ENCODE measurements around the gene SMIM35.
"Not testable (repeated sequence)": the region's sequence is repeated elsewhere in the genome, so short reads cannot be mapped to it uniquely, and the experiment has no call there.

Gene SMIM35

GRCh38 chr11:118042141-118042540 lies 44.6 kb downstream of the SMIM35 start:
- no peak for DNase-seq (ENCODE audit: low read depth, low spot score)

- DNase-seq (ENCODE audit: low read depth, low spot score), result no peak
Measured at GRCh38 chr11:118033443-118033842, 53.3 kb downstream of the SMIM35 start.

DNA sequence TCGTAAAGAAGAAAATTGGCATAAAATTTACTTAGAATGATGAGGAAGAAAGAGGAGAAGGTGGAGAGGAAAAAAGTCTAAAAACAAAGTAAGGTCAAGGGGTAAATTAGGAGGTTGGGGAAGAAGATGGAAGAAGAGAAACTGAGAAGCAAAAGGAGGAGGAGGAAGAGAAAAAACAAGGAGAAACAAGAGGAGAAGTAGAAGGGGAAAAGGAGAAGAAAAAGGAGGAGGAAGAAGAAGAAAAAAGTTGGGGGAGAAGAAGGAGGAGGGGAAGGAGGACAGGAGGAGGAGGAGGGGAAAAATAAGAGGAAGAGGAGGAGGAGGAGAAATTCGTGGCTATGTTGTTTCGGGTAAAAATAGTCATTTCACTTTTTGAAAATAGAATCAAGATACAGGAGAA lies 58.1 kb downstream of the SMIM35 start:
- no peak for DNase-seq (ENCODE audit: low read depth, low spot score)

DNA sequence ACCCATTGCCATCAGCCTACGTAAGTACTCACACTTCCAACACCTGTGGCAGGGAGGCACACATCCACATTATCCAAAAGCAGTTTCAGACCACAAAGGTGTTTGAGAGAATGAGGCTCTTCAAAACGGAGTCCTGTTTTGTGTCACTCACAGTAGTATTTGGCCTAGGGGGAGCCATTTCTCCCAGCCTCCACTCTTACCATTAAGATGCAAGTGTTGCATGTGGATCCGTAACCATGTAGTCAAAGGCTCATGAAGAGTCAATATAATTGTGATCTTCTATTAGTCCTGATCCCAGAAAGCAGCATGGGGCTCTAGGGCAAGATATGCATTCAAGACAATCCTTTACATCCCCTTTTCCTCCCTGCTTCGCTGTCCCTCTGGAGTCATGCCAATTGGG lies 59.1 kb downstream of the SMIM35 start:
- no peak for DNase-seq (ENCODE audit: low read depth, low spot score)

DNA sequence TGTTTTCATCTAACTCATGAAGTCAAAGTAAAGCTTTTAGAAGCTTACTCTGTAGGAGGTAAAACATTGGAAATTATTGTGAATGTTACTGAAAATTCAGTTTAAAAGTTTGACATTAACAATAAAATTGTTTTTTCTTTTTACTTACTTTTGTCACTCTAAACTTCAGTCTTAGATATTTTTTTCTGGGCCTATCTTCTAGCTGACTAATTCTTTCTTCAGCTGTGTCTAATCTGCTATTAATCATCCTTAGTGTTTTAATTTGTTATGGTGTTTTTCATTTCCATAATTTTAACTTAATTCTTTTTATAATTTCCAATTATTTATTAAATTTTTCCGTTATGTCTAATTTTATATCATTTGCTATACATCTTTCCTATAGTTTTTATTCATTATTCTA lies 65.6 kb downstream of the SMIM35 start:
- DNase-seq (ENCODE audit: low read depth, low spot score), result no peak

DNA sequence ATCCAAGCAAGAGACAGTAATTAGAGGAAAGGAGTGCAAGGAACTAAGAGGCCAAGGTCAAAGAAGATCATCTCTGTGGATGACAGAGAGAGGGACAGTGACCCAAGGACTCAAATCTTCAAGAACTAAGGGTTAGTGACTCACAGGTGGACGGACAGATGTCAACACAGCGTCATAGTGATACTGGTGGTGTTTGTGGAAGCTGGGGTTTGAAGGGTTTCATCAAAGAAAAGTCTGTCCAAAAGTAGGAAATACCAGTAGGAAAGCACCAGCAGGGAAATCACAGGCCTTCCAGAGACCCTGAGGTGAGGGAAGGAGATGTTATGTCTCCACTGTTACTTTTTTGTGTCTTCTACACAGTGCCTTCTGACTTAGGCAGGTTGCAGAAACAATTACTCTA lies 68.4 kb downstream of the SMIM35 start:
- DNase-seq (ENCODE audit: low read depth, low spot score), result no peak

- no peak for DNase-seq (ENCODE audit: low read depth, low spot score)
Measured at GRCh38 chr11:118017631-118018315, 69.0 kb downstream of the SMIM35 start.

- DNase-seq (ENCODE audit: low read depth, low spot score), result no peak
Measured at GRCh38 chr11:118017111-118017510, 69.7 kb downstream of the SMIM35 start.

DNA sequence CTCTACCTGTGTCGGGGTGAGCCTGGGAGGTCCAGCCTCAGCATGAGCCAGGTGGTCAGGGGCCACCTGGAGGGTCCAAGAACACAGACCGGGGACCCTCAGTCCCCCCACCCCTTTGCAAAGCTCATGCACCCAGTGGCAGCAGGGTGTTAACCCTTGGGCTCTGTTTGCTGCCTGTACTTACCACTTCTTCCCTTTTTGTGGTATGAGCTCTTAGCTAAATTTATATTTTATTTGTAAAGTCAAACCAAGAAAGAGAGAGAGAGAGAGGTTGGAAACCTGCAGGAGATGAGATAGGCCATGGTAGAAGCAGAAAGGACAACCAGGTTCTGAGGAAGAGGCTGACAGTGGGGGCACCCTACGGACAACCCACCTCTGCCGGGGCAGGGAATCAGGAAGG lies 70.7 kb downstream of the SMIM35 start:
- no peak for DNase-seq (ENCODE audit: low read depth, low spot score)

DNA sequence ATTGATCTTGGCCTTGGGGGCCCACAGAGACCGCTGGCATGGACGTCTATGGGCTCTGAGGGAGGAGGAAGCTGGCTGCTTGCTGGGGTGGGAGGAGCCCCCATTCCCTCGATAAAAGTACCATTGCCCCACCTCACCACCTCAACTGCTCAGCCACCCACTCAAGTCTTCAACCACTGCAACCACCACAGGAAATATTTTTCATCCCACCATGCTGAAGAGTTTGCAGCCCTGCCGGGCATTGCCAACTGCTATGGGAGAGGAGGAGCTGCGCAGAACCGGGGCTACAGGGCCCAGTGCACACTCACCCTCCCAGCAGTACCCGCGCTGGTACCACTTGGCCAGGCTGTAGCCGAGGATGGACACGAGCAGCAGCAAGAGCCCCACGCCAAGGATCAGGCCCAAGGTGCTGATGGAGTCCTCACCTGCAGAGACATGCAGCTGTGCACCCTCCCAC lies 71.3 kb downstream of the SMIM35 start:
- DNase-seq (ENCODE audit: low read depth, low spot score), result no peak

DNA sequence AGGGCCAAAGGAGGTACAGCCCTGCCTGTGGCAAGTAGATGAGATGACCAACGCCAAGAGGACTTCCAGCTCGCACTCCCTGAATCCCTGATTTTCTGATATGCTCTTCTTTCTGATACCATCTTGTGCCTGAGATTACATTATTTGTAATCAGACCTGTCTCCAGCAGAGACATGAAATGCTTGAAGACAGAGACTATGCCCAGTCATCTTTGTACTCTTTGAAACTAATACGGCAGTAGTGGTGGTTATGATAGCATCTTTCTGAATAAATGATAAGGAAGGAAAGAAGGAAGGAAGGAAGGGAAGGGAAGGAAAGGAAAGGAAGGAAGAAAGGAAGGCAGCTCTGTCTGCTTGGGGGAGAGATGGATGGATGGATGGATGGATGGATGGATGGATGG lies 72.7 kb downstream of the SMIM35 start:
- DNase-seq (ENCODE audit: low read depth, low spot score), result no peak

- no peak for DNase-seq (ENCODE audit: low read depth, low spot score)
Measured at GRCh38 chr11:118012083-118012669, 74.6 kb downstream of the SMIM35 start.

- DNase-seq (ENCODE audit: low read depth, low spot score), result no peak
Measured at GRCh38 chr11:118010738-118011461, 75.9 kb downstream of the SMIM35 start.

DNA sequence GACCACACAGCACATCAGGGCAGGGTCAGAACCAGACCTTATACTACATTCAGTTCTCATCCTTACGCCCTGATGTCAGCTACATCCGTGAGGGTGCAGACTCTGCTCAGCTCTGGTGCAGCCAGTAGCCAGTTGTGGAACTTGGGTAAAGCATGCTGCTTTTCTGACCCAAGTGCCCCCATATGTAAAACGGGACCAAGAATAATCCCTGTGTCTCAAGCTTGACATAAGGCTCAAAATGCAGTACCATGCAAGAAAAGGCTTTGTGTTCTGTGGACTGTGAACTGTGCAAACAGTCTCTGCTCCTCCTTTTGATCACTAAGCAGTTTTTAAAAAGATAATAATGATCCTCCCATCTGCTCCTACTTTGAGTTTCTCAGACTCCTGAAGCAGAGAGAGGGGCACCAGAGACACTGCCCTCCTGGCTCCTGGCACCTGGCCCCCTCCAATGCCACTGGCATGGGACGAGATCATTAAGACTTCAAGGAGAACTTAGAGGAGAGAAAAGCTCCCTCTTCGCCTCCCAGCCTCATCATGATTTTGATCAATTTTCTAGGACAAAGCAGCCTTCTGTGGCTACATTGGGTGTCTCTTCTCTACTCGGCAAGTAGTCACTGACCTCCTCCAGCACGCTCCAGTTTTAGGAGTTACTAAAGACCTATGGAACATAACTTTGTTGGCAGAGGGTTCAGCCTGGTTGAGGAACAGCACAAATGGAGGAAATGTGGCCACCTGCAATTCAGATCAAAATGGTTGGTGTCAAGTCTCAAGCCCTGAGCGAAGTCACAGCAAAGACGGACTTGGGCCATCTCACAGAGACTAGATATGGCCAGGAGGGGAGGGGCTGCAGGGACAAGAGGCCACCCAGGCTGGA lies 76.7 kb downstream of the SMIM35 start:
- DNase-seq (ENCODE audit: low read depth, low spot score), result no peak

GRCh38 chr11:118008271-118008911 lies 78.4 kb downstream of the SMIM35 start:
- DNase-seq (ENCODE audit: low read depth, low spot score), result no peak

DNA sequence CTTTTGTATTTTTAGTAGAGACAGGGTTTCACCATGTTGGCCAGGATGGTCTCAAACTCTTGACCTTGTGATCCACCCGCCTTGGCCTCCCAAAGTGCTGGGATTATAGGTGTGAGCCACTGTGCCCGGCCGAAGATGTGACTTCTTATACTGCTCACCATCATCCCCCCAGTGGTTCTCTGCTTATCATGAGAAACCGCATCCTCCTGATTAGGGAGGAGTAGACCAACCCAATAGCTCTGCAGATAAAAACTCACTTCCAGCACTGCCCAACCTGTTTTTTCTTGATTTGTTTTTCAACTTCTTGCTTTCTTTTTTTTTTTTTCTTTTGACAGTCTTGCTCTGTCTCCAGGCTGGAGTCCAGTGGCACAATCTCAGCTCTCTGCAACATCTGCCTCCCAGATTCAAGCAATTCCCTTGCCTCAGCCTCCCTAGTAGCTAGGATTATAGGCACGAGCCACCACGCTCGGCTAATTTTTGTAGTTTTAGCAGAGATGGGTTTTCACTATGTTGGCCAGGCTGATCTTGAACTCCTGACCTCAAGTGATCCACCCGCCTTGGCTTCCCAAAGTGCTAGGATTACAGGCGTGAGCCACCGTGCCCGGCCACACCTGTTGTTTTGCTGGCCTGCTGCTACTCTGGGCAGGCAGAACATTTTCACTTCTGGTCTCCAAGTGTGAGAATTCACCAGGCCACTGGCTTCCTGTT lies 79.0 kb downstream of the SMIM35 start:
- DNase-seq (ENCODE audit: low read depth, low spot score), result not testable (repeated sequence)

GRCh38 chr11:118007040-118007439 lies 79.7 kb downstream of the SMIM35 start:
- DNase-seq (ENCODE audit: low read depth, low spot score), result no peak

GRCh38 chr11:118006153-118006534 lies 80.6 kb downstream of the SMIM35 start:
- no peak for DNase-seq (ENCODE audit: low read depth, low spot score)

DNA sequence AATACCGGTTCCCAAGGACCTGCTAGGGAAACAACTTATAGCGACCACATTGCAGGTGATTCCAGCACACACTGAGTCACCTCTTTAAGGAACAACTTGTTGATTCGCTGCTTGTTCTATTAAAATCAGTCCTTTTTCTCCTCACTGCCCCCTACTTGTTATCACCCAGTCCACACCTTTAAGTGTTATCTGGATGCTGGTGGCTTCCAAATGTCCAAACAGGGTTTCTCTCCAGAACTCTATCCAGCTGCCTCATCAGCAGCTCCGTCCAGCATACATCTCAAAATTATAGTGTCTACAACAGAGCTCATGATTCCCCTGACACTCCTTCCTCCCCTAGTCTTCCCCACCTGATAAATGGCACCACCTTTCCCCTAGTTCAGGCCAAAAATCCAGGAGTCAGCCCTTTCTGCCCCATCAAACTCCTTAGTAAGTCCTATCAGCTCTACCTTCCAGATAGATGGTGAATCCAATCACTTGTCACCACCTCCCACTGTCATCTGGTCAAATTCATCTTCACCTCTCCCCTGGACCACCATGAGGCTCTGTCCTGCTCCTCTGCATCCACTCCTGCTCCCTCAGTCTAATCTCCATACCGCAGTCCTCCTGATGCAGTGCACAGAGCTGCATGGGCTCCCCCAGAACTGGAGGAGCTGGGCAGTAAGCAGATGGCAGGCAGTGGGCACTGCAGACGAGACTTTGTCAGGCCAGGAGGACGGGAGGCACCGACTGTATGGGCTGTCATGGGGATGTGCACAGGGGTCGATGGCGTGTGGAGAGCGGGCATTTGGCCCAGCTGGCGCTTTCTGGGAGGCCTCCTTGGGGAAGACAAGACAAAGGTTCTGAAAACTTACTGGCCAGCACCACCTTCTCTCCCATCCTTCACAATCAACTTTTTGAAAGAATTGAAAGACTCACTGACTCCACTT lies 81.3 kb downstream of the SMIM35 start:
- no peak for DNase-seq (ENCODE audit: low read depth, low spot score)
